Mesenteric fat pad (tissue), 1 donor: ENCODE results near the gene CBLN2. TPM values are rescaled to one million over a fixed set of nuclear protein-coding genes. Genes with fewer than 3 reads are reported as not detected.

ENCODE experiments used
- DNase-seq: peaks from one replicate; pipeline ENCODE4 v3.0.0-alpha.2; 2020; ENCODE audit warnings: low spot score
- long read RNA-seq: library from polyadenylated mRNA; unstranded; transcript quantifications from one replicate; pipeline ENCODE4 v2.0.0, GENCODE V29; 2020
- total RNA-seq: library from RNA; stranded (reverse); fragmentation: NEBNext Ultra II Directional; extraction: Animal tissue kit (Norgen Biotek cat#: 25700); gene quantifications from one replicate; pipeline ENCODE4 v1.2.1, GENCODE V29; 2021
- donor health status: DM: yes; HTN: yes; CAD: no.

Gene CBLN2
- total RNA-seq = not detected
- long read RNA-seq = 0 reads

DNA sequence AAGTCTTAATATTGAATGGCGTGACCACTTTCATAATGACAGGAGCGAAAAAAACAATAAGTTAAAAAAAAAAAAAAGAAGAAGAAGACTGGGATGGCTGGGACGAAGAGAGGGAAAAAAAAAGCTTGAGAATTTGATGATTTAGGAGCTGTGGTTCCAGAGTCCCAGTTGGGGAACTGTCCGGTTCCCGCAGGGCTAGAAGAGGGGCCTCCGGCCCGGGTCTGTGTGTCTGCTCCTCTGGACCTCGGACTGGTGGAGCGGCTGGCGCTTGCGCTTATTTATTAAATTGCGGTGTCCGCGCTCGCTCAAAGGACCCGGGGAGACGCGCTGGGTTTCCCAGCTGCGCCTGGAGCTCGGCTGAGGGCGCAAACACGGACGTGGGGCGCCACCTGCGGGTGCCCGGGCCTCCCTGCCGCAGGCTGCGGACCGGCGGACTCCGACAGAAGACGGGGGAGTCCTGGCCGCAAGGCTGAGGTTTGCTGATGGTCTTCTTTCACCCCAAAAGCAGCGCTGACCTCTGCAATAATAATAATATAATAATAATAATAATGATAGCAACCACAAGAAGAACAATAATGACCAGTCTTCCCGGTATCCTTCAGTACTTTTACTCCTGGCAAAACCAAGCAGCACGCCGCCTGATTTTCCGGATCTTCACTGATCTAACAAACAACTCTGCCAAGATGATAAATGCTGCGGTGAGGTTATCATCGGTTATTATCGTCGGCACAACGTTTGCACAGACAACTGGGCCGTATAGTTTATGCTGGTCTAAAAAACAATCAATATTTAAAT is at the start of gene CBLN2:
Gene CBLN2, minus strand, starts transcription at position 251 of the 795 bp plus-strand sequence. CDS start 2,182 bp downstream, outside the sequence.
- no peak for DNase-seq

DNA sequence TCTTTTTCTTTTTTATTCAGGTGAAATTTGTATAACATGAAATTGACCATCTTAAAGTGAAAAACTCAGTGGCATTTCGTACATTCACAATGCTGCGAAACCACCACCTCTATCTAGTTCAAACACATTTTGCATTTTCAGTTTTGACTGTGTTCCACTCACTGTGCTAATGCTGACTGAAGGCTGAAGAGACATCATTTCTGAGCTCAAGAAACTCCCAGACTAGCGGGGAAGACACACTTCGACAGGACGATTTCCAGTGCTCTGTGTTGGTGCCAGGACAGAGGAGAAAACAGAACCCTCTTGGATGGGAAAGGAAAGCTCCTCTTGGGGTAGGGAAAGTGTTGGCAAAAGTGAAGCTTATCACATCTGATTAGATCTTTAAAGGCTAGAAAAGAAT is 44.2 kb upstream of the CBLN2 start:
- DNase-seq = no peak

DNA sequence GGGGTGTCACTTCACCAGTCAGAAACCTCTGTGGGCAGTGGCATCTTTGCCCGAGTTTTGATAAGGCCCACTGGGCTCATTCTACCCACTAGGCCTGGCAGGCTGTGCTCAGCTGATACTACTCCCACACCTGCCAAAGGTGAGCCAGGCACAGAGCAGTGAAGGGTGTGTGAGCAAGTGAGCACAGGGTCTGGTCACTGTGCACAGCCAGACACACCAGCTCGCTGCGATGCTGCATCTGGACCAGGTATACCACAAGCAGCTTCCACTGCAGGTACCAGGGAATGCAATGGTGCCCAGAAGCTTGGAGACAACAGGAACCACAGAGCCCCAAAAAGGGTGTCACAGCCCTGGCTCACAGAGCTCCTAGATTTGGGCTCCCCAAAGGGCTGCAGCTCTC is 40.6 kb upstream of the CBLN2 start:
- DNase-seq = no peak

DNA sequence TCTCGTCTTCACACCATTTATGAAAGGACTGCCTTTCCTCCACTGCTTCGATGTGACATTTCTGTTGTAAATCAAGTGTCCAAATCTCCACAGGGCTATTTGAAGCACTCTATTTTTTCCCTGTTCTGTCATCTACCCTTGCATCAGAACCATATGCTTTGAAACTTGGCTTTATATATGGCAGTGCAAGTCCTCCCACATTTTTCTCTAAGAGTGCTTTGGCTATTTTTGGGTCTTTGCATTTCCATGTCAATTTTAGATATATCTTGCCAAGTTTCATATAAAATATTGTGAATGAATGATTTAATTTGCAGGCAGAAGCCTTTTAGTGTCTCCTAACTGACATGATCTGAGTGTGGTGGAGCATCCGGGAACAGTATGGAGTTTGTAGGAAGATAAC is 37.8 kb upstream of the CBLN2 start:
- DNase-seq = no peak

DNA sequence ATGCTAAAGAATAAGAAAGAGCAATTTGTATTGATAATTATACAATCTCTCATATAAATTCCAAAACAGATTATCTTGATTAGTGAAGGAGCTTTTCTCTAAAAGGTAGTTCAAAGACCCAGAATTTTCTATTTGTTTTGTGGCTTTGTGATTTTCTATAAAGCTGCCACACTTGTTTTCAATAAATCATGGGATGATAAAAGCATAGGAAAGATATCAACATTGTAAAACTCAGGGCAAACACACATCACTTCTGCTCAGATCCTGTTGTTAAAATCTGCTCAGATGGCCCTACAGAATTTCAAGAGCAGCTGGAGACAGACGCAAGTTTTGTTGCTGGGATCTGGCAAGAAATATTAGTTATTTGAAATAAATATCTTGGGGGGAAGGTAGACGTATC is 28.8 kb upstream of the CBLN2 start:
- DNase-seq = no peak

DNA sequence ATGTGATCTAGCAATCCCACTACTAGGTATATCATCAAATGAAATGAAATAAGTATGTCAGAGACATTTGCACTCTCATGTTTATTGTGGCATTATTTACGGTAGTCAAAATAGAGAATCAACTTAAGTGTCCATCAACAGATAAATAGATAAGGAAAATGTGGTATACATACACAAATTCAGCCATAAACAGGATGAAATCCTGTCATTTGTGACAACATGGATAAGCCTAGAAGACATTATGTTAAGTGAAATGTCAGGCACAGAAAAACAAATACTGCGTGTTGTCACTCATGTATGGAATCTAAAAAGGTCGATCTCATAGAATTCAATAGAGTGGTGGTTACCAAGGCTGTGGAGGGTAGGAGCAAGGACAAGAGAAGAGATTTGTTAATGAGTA is 22.1 kb upstream of the CBLN2 start:
- no peak for DNase-seq

DNA sequence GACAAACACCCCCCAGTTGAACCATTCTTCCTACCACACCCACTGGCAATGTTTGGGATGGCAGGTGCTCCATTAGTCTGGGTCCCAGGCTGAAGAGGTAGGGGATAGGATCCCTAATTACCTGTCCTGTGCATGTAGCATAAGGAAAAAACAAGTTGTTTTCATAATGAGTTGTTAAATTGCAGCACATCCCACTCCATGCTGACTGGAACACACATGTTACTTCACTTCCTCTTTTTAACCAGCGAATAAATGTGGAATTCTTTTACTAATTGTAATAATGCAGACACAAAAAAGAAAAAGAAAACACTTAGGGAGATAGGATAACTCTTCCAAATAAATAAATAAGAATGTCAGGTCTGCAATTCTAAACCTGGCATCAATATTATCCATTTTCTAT is 11.8 kb upstream of the CBLN2 start:
- no peak for DNase-seq

DNA sequence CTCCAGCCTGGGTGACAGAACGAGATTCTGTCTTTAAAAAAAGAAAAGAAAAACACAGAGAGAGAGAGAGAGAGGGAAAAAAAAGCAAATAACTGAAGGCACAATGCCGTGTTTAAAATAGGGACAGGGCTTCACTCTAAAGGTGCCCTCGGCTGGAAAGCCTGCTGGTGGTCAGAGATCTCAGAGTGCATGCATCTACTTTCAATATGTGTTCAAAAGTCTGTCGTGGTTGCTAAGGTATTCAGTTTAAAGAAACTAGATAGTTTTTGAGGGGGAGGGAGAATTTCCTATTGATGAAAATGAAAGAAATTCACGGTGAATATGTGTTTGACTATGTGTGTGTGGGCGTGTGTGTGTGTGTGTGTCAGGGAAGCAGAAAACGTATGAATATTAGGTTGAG is 11.0 kb upstream of the CBLN2 start:
- DNase-seq = no peak

DNA sequence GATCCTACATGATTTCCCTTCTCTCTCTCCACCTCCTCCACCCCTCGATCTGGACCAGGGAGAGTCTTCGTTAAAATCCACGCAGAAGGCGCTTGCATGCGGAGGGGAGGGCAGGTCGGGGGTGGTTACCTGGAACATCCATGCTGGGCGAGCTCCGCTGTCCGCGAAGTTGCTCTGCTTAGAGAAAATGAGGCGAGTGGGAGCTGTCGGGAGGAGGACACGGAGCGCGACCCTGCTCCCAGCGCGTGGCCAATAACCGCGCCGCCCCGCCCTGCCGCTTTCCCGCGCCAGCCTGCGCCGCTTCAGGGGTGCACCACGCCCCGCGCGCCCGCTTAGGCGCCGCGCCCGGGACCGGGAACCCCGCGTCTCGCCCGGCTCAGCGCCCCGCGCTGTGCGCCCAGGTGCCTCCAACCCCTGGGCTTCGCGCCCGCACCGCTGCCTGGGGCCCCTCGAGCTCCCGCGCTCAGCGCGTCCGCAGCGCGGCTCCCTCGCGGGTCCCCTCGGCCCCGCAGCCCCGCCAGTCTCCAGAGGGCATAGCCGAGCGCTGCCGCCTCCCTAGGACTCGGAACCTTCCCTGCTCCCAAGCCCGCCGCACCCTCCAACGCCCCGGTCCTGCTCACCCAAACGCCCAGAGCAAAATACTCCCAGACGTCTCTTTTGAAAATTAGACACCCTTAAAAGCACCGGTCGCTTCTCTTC is 636 bp downstream of the CBLN2 start:
- no peak for DNase-seq

DNA sequence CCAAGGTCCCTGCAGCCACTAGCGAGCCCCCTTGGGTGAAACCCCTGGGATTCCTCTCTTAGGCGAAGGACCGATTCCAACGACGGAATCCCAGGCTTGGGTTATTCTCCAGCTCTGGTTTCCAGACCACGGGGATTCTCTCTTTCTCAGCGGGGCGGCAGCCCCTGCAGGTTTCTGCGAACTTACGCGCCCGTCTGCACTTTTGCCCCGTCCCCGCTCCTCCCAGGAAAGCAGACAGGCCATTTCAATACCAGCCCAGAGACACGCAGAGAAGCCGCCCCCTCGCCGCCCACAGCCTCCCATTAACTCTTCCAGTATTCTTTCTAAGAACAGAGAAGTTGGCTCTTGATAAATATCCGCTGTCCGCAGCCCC is 1.2 kb downstream of the CBLN2 start:
- DNase-seq = no peak

DNA sequence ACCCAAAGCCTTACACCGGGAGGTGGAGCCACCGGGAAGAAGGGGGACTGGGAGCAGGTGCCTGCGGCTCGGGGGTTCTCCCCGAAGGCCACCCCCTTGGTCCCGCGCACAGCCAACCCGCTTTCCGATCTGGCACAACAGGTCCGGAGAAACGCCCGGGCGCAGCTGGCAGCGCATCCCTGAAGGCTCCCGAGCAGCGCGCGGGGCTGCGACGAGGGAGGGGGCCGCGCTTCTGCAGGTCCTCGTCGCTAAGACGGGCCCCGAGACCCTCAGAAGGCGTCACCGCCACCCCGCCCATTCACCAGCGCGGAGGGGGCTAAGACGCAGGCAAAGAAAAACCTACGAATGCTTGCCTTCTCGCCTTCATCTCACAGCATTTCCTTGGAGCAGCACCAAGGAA is 1.8 kb downstream of the CBLN2 start:
- no peak for DNase-seq

DNA sequence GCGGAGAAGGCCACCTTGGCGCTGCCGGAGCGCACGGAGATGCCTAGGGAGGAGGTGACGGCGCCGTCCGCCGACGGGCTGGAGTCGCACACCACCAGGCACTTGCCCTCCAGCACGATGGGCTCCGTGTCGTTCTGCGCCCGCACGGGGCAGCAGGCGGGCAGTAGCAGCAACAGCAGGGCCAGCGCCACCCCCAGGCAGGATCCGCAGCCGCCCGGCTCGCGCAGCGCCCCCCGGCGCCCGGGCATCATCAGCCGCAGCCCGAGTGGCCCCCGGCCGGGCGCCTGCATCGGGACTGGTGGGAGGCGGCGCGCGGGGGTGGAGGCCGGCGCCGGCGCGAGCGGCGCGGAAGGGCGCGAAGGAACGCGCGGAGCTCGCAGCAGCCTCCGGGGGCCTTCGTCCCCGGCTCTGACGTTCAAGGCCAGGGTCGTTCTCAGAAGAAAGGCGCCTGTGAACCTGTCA is 2.2 kb downstream of the CBLN2 start:
- no peak for DNase-seq

DNA sequence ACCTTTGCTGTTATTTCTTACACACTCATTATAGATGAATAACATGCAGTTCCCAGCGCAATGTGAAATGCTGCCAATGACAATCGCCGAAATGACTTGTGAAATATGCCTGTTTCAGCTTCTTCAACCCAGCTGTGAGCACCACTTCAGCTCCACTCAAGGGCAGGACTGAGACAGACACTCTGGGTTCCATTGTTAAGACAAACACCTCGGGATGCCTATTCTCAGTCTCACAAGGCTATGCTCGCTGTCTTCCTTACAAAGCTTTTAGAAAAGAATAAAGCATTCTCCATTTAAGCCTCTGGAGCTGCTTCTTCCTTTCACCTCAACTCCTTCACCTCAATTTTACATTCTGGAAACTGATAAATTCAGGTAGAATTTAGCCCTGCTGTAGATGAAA is 4.2 kb downstream of the CBLN2 start:
- no peak for DNase-seq

DNA sequence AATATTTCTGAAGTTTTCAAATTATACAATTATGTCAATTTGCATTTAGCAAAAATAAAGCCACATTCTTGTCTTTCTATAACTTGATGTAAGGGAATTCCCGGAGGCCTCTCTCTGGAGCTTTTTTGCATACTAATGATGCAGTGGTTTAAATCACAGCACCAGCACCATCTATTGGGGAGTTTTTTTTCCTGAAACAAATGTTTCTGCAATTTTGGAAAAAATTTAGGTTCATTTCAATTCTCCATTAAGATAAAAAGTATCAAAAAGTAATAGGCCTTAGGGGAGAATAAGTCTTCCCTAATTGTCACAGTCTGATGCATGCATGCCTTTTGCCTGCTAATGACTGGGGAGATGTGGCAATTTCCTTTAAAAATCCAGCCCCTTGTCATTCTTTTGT is 13.5 kb downstream of the CBLN2 start:
- no peak for DNase-seq

DNA sequence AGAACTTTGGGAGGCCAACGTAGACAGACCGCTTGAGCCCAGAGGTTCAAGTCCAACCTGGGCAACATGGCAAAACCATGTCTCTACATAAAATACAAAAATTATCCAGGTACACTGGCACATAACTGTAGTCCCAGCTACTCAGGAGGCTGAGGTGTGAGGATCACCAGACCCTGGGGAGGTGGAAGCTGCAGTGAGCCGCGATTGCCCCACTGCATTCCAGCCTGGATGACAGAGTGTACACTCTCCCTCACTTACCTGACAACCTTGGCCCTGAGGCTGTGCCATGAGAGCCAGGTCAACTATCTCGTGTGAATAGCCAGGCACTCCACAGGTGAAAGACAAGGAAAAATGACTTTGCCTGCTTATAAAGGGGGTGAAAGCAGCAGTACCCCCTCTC is 39.3 kb downstream of the CBLN2 start:
- DNase-seq = no peak

DNA sequence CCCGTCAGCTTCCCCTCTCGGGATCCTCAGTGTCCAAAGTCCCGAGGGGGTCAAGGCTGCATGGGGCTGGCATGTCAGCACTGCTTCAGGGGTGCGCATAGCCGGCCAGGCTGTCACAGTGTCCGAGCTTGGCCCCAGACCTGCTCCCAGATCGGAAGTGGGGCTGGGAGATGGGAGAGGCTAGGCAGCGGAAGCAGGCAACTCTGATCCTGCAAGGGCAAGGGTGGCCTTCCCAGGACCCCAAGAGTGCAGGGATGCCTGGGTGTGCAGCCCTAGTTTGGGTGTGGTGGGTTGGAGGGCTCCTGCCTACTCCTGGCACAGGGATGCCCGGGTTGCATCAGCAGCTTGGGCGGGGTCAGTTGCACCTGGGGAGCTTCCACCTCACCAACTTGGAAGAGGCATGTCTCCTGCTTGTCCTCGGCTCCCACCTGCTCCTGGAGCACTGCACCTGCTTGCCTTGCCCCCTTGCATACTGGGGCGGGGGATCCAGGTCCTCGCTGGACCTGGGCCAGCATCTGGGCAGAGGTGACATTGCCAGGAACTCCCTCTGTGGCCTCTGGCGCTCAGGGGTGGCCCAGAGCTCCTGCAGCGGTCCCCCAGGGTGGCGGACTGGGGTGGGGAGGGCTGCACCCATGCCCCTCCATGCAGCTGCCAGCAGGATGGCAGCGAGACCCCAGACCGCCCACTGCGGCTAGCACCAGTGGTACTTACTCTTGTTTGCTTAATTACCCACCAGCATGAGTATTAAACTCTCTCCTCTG is 41.3 kb downstream of the CBLN2 start:
- DNase-seq = no peak

DNA sequence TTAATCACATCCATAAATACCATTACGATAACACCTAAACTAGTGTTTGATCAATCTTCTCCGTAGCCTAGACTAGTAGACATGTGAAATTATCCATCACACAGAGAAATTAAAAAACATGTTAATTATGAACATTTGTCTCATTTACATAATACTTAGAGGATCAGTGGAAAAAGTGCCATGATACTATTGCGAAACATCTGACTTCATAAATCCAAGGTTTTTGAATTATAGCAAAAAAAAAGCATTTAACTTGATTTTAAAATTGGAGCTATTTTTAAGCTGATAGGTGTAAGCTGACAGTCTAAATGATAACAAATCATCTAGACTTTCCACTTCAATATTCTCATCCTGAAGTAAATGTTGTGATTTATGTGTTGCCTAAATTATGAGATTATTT is 51.6 kb downstream of the CBLN2 start:
- DNase-seq = no peak
